GM11168 (cell line): Measurements from ENCODE around the gene P4HA3.

Experiments used
- in situ Hi-C: fragments of 300-500 bp; cut with MboI; formaldehyde crosslinking; loops from one replicate; pipeline ENCODE4 v1.12.0; 2022; ENCODE audit warnings: low sequenced_read_pairs; ENCODE audit not compliant: unreplicated experiment

Gene P4HA3

DNA sequence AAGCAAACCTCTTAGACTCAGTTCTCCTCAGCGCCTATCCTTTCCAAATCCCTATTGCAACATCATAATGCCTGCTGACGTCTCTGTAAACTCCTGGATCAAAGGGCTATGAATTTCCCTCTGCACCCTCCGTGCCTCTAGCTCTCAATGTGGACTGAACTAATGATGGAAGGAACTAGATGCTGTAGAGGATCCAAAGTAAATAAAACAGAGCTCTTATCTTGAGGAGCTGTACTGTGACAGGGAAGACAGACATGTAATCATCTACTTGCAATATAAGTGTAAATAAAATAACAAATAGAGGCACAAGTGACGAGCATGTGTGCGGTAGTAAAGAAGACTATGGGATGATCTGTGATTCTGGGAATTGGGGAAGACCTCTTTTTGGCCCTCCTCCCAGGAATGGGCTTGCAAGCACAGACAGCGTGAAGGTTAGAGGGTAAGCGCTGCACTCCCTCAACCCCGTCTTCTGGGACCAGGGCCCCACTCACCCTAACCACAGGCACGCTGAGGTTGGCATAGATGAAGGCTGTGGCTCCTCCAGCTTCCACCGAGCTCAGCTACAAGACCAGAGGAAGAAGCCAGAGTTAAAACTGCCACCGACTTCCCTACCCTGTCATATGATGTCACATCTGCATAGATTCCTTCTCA lies 42.2 kb downstream of the P4HA3 start:
- in situ Hi-C loops = no loop called here

GRCh38 chr11:74268456-74268855 lies 43.0 kb downstream of the P4HA3 start:
- in situ Hi-C loops = no loop called here

GRCh38 chr11:74267014-74267413 lies 44.4 kb downstream of the P4HA3 start:
- in situ Hi-C loops = no loop called here

- in situ Hi-C loops = no loop called here
These were observed 46.2 kb downstream of the P4HA3 start for GRCh38 chr11:74265256-74265655.

GRCh38 chr11:74262725-74263124 lies 48.7 kb downstream of the P4HA3 start:
- in situ Hi-C loops = no loop called here

DNA sequence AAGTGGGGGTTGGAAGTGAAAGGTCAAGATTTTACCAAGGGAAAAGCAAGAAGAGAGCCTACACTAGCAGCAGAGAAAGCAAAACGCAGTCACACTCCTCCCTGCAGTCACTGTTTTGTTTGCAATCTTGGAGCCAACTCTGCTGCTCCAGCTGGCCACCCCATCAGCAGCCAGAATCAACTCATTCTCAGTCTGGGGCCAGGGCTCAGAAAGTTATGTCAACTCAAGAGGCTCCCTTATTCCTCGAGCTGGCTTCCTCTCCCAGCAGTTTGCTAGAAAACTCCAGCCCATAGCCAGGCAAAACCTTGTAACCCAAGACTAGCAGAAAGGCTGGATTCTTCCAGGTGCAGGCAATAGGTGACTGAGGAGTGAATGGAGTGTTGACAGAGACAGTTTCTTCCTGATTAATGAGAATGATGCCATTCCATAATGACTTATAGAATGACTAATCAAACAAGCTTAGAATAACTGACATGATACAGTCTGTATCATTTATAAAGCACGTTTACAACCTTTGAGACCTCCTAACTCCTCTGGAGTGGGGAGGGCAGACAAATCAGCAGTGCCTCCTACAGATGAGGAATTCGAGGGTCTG lies 53.4 kb downstream of the P4HA3 start:
- in situ Hi-C loops = no loop called here

DNA sequence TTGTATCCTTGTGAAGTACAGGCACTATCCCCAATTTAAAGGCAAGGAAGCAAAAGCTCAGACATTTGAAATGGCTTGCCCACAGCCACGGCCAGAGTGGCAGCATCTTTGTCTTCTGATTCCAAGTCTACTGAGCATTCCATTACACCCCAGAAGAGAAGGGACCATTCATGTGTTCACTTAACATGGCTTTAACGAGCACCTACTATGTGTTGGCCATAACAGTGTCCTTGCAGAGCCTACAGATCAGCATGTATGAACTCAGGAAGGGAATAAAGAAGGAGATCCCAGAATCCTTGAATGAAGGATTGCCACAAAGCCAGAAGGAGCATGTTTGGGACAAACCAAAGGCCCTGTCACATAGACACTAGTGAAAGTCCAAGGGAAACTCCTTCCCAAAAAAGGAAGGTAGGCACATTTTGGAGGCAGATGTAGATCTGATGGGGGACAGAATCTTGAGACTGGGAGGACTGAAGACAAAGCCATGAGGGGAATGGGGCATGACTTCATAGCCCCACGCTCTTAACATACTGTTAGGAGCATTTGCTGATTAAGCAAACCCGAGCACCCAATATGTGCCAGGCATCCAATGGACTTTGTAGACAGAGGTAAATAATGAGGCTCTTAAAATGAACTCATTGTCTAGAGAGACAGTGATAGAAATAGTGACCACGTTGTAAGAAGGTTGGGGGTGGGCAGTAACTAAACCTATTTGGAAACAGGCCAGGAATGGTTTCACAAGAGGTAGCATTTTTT lies 54.9 kb downstream of the P4HA3 start:
- in situ Hi-C loops = no loop called here

GRCh38 chr11:74255741-74256375 lies 55.6 kb downstream of the P4HA3 start:
- in situ Hi-C loops = no loop called here

DNA sequence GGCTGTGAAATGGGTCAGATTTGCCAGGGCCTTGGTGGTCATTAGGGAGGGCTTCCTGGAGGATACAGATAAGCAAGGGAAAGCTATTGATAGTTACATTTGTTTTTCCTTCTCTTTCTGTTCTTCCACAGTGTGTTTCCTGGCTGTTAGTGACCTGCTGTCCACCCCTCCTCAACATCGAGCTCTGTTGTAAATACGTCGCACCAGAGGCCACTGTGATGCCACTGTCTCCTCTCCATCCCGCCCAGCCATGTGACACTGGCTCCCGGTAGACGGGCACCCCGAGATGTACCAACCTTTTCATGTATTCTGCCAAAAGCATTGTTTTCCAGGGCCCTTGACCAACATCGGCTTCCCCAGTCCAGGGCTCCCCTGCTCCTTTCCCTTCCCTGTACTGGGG lies 58.1 kb downstream of the P4HA3 start:
- in situ Hi-C loops = no loop called here

- in situ Hi-C loops = loop anchor here (10.0 kb wide), 1 partner anchor 195 kb away; no protein-coding TSS in a partner anchor
These were observed 61.9 kb downstream of the P4HA3 start for GRCh38 chr11:74249496-74249895.

- in situ Hi-C loops = loop anchor here (10.0 kb wide), 1 partner anchor 196 kb away; no protein-coding TSS in a partner anchor
These were observed 63.0 kb downstream of the P4HA3 start for GRCh38 chr11:74248469-74248868.

GRCh38 chr11:74238243-74238642 lies 73.2 kb downstream of the P4HA3 start:
- in situ Hi-C loops = no loop called here

GRCh38 chr11:74237541-74237940 lies 73.9 kb downstream of the P4HA3 start:
- in situ Hi-C loops = no loop called here

- in situ Hi-C loops = no loop called here
These were observed 76.3 kb downstream of the P4HA3 start for GRCh38 chr11:74235121-74235520.

- in situ Hi-C loops = no loop called here
These were observed 77.8 kb downstream of the P4HA3 start for GRCh38 chr11:74233683-74234082.

DNA sequence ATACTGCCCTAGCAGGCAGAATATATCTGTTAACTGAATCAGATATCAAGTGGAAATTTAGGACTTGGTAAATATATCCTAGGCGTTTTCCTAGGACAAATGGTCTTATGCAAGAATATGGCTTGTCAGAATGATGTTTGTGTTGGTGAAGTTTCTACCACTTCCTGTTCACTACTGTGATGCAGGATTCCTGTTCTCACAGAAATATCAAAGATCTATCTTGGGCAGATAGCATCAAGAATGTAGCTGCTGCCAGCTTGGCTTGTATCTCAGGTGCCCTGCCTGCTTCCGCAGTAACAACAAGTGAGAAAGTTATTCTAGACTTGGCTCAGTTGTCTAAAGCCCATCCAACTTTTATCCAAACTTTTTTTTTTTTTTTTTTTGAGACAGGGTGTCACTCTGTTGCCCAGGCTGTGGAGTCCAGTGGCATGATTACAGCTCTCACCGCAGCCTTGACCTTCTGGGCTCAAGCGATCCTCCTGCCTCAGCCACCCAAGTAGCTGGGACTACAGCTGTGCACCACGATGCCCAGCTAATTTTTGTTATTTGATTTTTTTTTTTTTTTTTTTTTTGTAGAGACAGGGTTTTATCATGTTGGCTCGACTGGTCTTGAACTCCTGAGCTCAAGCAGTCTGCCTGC lies 79.0 kb downstream of the P4HA3 start:
- in situ Hi-C loops = no loop called here

GRCh38 chr11:74226907-74227306 lies 84.5 kb downstream of the P4HA3 start:
- in situ Hi-C loops = no loop called here

DNA sequence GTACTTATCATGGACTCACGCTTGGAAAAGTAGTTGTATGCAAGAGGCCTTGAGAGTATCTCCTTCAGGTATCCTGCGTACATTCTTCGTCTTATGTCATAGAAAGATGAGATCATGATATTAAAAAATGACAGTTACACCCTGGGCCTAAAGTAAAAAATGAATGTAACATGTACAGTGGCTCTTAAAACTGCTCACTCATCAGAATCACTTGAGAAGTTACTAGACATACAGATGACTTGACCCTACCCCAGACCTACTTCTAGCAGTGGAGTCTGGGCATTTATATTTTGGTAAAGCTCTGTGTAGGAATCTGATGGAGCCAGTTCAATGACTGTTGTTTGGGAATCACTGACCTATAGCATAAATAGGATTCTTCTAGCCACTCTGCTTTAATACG lies 85.9 kb downstream of the P4HA3 start:
- in situ Hi-C loops = no loop called here

GRCh38 chr11:74221816-74222215 lies 89.6 kb downstream of the P4HA3 start:
- in situ Hi-C loops = no loop called here

DNA sequence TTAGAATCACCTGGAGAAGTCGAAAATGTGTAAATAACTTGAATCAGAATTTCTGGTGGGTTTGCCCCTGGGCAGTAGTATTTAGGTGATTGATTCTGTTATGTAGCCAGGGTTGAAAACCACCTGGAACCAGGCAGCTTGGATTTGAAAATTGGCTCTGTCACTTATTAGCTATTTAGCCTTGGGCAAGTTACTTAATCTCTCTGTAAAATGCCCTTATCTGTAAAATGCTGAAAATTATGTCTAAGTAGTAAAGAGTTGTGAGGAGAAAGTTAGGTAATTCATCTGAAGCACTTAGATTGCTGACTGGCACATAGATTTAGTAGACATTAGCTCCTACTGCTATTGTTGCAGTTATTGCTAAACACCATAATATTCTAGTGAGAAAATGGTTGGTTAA lies 91.1 kb downstream of the P4HA3 start:
- in situ Hi-C loops = no loop called here
